ENCODE measurements around the gene ACSS1. TPM values are rescaled to one million over a fixed set of nuclear protein-coding genes. Genes with fewer than 3 reads are reported as not detected.

ACSS1 gene
- total RNA-seq, 1 experiment from 2014 or later, result 1.5 TPM

DNA sequence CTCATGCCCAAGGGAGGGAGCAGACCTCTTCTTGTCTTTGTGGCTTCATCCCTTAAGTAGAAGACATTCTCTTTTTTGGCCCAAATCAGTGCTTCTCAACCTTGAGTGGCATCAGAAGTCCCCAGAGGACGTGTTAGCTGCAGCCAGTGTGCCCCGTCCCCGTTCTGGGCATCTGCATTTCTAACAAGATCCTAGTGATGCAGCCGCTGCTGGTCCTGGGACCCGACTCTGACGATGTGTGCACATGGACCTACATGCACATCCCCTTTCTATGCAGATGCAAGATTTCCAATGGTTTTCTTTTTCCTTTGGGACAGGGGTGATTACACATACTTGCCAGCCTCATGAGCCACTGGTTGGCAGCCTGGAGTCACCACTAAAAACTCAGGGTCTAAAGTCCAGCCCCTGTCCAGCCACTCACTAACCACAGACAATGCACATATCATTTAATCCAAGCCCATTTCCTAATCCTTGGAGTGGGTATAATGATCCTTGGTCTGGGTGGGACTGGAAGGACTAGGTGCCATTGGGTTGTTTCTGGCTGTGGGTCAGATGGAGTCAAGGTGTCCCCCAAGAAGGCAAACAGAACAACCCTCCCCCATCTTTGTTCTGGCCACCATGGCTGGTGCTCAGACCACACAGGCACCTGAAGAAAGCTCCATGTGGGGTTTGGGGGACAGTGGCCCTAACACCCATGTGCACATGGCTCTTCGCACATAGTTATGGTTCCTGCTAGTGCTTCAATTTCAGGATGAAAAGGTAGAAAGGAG is 6.4 kb downstream of the ACSS1 start (continued):
- TF ChIP-seq, protein P1, sequence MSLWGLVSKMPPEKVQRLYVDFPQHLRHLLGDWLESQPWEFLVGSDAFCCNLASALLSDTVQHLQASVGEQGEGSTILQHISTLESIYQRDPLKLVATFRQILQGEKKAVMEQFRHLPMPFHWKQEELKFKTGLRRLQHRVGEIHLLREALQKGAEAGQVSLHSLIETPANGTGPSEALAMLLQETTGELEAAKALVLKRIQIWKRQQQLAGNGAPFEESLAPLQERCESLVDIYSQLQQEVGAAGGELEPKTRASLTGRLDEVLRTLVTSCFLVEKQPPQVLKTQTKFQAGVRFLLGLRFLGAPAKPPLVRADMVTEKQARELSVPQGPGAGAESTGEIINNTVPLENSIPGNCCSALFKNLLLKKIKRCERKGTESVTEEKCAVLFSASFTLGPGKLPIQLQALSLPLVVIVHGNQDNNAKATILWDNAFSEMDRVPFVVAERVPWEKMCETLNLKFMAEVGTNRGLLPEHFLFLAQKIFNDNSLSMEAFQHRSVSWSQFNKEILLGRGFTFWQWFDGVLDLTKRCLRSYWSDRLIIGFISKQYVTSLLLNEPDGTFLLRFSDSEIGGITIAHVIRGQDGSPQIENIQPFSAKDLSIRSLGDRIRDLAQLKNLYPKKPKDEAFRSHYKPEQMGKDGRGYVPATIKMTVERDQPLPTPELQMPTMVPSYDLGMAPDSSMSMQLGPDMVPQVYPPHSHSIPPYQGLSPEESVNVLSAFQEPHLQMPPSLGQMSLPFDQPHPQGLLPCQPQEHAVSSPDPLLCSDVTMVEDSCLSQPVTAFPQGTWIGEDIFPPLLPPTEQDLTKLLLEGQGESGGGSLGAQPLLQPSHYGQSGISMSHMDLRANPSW (CRISPR knock-in tag; conservative IDR thresholded peaks at IDR 0.05; ENCODE audit: low read depth), result no peak

- no peak overlapping the region for H3K4me3 Mint-ChIP-seq
- no peak overlapping the region for H3K27ac Mint-ChIP-seq
- H3K27me3 Mint-ChIP-seq (ENCODE audit: low read depth), result peaks cover 14% of the 10 kb centered on the region
- POLR2A ChIA-PET, result no interaction called here
- H3K36me3 Mint-ChIP-seq, result no peaks in the 10 kb centered on the region
- ATAC-seq (no peak), DNase-seq (ENCODE audit: low spot score) (peak; percentile 5)
- TF ChIP-seq ELF4 (CRISPR knock-in tag; IDR thresholded peaks at IDR 0.05; ENCODE audit: low read depth), result no peak
- TF ChIP-seq ARID4B (CRISPR knock-in tag; IDR thresholded peaks at IDR 0.05; ENCODE audit: borderline replicate concordance), result no peak
- TF ChIP-seq IRF2 (CRISPR knock-in tag; IDR thresholded peaks at IDR 0.05; ENCODE audit: borderline replicate concordance, low read depth), result no peak
- TF ChIP-seq ZNF423 (CRISPR knock-in tag; IDR thresholded peaks at IDR 0.05), result no peak
- no peak for TF ChIP-seq ETV6 (CRISPR knock-in tag; IDR thresholded peaks at IDR 0.05)
- no peak for TF ChIP-seq FOXP4 (CRISPR knock-in tag; IDR thresholded peaks at IDR 0.05)
- TF ChIP-seq ZBTB21 (CRISPR knock-in tag; IDR thresholded peaks at IDR 0.05; ENCODE audit: borderline replicate concordance), result no peak
- no peak for TF ChIP-seq SMAD4 (CRISPR knock-in tag; IDR thresholded peaks at IDR 0.05)
- no peak for TF ChIP-seq FOXK1 (CRISPR knock-in tag; IDR thresholded peaks at IDR 0.05)
- H3K4me1 Mint-ChIP-seq, result 0 out of 2 replicates have a peak, but pooled peaks cover 7% of the 10 kb centered on the region
- H3K9me3 Mint-ChIP-seq, result no peaks in the 10 kb centered on the region
- CTCF ChIA-PET, result no interaction called here
Measured at GRCh38 chr20:25050501-25051350, 7.2 kb downstream of the ACSS1 start.

DNA sequence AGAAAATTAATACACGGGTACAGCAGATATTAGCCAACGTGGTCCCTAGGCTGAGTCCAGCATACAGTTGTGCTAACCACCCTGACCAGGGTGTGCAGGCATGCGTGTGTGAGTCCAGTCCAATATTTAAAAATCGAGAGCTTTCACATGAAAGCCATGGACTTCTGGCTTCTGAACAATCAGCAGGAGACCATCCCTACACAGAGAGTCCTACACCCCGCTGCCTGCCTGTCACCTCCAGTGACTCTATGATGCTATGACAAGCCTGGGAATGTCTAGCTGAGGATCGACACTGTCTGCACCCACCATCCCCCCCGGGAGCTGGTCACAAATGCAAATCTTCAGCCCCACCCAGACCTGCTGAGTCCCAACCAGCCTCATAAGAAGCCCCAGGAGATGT is 7.9 kb downstream of the ACSS1 start:
- Mint-ChIP-seq H3K4me1 (0 out of 2 replicates have a peak, but pooled peaks cover 7% of the 10 kb centered on the region), H3K27me3 (ENCODE audit: low read depth) (peaks cover 8% of the 10 kb centered on the region), H3K9me3 (no peaks in the 10 kb centered on the region), H3K36me3 (no peaks in the 10 kb centered on the region), H3K4me3 (no peak overlapping the region), H3K27ac (no peak overlapping the region)
- ChIA-PET CTCF (no interaction called here), POLR2A (no interaction called here)
- TF ChIP-seq RELA (CRISPR knock-in tag; IDR thresholded peaks at IDR 0.05; ENCODE audit: borderline replicate concordance) (no peak), GTF2I (CRISPR knock-in tag; conservative IDR thresholded peaks at IDR 0.05) (no peak)
- TF ChIP-seq, protein P2, sequence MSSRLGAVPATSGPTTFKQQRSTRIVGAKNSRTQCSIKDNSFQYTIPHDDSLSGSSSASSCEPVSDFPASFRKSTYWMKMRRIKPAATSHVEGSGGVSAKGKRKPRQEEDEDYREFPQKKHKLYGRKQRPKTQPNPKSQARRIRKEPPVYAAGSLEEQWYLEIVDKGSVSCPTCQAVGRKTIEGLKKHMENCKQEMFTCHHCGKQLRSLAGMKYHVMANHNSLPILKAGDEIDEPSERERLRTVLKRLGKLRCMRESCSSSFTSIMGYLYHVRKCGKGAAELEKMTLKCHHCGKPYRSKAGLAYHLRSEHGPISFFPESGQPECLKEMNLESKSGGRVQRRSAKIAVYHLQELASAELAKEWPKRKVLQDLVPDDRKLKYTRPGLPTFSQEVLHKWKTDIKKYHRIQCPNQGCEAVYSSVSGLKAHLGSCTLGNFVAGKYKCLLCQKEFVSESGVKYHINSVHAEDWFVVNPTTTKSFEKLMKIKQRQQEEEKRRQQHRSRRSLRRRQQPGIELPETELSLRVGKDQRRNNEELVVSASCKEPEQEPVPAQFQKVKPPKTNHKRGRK (CRISPR knock-in tag; IDR thresholded peaks at IDR 0.05; ENCODE audit: borderline replicate concordance), result no peak
- DNase-seq (ENCODE audit: low spot score) (no peak), ATAC-seq (no peak)

Measured in WTC11 (cell line).